GM21737 (cell line): ENCODE measurements around the gene FADS2.
A peak's percentile ranks its signal among the peaks of the same experiment; 100 is the strongest.

Source experiments
- ATAC-seq: cut with Tn5 transposase; IDR thresholded peaks from one replicate; pipeline ENCODE4 v1.9.1; 2021; ENCODE audit warnings: mild to moderate bottlenecking, moderate library complexity; ENCODE audit not compliant: unreplicated experiment

The FADS2 gene

DNA sequence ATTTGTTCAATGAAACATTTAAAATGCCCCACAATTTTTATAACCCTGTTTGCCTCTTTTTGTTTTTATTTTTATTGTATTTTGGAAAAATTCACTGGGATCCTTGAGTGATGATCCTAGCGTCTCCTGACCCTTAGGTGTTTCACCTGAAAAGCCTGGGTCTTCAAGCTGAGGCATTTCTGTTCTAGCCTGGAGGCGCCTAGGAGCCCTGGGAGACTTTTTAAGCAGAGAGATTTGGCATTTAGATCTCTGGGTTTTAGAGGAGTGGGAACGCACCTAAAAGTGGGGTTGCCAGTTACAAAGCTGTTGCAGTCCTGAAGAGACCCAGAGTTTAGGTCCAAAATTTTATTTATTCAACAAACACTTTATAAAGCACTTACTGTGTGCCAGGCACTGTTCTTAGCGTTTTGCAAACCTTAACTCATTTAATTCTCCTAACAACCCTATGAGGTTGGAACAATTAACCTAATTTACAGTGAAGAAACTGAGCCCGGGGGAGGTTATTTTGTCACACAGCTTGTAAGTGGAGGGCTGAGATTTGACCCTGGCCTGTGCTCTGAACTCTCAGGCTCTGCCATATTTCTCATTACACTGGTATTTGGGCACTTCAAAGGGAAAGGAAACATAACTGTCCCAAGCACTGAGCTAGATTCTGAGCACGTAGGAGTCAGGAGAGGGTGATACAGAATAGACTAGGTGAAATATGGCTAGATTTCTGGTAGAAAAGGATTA is 10.5 kb upstream of the FADS2 start:
- no peak for ATAC-seq

DNA sequence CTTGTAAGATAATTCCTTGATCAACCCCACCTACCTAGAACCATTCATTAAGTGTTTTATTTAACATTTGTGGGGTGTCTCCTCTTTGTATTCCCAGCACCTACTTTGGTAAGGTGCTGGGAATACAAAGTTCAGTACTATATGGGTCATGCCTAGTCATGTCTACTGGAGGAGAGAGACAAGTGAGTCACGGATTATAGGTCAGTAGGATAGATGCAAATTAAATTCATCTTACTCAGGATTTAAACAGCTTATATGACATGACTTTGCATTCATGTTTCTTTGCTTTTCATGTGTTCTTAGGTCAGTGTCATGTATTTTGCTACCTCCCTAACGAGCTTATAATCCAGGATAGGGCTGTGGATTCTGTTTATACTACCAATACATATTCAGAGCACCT is 7.9 kb upstream of the FADS2 start:
- no peak for ATAC-seq

DNA sequence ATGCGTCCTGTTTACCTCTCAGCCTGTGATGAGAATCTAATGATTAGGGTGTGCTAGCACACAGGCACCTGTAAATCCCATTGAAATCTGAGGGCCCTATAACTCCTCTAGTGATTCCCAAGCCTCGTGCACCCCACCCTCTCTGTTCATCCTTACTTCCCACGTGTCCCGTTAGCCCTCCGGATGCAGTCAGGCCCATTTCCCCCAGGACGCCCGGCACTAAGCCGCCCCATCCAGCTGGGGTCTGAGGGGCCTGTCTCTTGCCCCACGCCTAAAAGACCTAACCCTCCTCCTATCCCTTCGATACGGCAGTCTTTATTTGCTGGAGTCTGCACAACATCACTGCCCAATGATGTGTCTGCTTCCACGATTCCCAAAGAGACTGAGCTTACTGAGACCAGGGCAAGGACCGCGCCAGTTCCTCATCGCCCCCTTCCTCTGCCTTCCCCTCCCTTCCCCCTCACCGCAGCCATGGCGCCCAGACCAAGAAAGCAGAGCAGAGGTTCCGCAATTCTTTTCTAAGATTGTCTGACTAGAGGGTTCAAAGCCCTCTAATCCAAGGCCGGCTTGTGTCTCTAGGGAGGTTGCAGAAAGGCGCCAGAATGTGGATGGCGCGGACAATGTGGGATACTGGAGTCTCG is 1.1 kb upstream of the FADS2 start:
- no peak for ATAC-seq

DNA sequence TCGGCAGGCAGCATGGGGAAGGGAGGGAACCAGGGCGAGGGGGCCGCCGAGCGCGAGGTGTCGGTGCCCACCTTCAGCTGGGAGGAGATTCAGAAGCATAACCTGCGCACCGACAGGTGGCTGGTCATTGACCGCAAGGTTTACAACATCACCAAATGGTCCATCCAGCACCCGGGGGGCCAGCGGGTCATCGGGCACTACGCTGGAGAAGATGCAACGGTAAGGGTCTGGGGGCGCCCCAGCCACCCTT is 204 bp downstream of the FADS2 start:
- ATAC-seq: no peak

DNA sequence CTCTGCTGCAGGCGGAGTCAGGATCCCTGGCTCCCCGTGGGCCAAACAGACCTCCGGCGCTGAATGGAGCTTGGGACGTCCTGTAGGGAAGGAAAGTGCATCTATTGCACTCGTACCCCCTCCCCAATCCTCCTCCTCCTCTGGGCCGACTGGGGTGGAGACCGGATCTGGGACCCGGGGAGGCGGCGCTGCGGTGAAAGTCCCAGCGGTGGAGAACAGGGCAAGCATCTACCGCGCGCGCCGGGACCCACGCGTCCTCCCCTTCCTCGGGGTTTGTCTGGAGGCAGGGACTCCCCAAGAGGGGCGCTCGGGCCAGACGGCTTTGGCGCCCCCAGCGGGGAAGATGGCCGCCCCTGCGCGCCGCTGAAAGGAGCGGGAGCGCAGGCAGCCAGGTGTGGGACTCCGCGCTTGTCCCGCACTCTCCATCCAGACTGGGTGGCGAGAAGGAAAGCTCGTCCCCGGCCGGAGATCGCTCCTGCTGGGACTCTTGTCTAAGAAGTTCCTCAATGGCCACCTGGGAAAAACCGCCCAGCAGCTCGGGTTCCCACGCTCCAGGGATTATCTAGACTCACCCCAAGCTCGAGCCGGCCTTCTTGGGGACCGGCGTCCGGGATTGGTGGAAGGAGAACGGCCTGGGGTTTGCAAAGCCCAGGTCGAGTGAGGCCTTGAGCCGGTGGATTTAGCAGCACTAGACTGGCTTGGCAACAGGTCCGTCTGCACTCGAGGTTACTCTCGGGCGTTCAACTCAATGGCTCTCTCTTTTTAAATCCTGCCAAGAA is 718 bp downstream of the FADS2 start:
- ATAC-seq: peak; percentile 29

DNA sequence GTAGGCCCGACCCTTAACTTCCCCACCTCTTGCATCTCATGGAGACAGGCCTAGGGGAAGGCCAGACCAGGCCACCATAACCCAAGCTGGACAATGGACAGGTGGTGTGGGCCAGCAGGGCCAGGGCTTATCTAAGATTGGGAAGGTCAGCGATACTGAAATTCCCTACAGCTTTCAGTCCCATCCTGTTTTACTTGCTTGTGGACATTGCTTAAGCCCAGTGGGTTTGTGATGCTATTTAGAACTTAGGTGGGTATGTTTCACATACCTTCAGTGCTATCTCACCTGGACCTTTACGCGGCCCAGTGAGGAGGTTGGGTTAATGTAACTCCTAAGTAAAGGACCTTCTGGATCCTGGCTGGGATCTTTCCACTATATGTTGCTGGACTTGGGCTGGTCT is 1.7 kb downstream of the FADS2 start:
- ATAC-seq: no peak

DNA sequence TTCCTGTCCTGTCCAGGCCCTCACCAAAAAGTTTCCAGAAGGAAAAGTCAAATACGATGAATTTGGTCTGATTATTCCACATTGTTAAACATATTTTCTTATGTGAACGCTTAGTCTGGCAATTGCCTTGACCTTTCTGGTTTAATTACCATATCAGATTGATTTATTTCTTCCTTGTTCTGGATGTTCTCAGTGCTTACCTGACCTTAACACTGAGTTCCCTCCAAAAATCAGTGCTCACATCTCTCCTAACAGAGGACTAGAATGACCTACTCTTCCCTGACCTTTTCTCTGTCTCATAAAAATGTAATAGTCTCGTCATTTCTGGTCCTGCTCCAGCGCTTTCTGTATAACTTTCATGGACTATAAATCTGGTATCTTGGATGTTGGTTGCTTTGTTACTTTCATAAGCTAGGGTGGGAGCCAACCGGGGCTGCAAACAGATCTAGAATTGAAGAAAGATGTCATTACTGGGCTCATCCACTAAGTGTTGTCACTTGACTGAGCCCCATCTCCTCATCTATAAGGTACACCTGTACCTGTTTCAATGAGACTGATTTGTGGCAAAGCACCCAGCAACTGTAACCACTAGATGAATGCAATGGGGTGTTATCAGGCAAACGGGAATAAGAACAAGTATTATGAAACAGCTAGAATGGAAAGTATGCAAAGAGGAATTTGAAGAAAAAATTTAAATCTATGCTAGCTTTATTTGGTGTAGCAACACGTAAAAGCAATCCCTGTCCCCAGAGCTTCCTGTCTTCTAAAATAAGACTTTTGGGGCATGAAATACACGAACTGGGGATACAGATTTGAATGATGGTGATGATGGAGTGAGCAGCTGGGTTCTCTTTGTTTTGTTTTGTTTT is 2.4 kb downstream of the FADS2 start:
- ATAC-seq: no peak

DNA sequence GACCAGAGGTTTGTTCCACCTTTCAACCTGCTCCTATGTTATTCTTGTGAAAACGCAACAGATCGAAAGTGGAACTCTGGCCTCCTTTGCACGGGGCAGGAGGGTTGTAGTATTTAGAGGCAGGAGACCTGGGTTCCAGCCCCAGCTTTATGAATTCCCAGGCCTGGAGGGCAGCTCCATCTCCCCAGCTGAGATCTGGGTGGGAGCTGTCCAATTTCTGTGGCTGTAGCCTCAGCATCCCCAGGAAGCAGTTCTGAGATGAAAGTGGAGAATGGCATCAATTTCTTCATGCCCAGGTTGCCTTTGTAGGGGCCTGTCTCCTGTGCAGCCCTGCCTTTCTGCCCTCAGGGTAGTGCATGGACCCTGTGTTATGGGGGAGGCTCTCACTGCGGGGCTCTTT is 4.1 kb downstream of the FADS2 start:
- ATAC-seq: no peak

DNA sequence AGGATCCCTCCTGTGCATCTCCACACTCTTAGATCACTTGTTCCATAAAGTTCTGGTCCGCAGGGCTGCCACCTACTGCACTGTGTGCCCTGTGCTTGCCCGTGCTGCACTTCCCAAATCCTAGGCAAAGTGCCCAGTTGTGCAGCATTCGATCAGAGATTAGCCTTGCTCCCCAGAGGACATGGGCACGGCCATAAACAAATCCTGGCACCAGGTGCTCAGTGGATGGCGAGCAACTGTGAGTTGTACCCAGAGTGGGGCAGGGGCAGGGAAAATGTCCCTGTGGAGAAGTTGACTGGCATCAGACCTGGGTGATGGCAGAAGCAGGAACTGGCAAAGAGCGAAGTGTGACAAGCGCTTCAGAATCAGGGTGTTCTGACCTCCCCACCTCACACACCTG is 4.7 kb downstream of the FADS2 start:
- ATAC-seq: no peak

DNA sequence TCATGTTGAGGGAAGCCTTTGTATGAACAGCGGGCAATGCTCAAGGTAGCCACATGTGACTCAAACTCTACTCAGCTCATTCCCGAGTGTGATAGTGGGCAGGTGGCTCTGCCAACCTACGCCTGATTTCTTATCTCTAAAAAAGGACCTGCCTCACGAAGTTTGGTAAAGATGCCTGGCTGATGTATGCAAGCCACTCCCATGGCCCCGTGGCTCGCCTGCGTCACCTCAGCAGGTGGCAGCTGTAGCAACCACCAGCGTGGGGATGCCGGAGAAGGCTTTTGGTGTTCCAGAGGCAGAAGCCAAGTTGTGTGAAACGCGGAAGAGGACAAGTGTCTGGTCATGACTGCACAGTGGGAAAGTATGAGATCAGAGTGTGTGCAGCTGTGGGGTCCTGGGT is 5.4 kb downstream of the FADS2 start:
- ATAC-seq: no peak

DNA sequence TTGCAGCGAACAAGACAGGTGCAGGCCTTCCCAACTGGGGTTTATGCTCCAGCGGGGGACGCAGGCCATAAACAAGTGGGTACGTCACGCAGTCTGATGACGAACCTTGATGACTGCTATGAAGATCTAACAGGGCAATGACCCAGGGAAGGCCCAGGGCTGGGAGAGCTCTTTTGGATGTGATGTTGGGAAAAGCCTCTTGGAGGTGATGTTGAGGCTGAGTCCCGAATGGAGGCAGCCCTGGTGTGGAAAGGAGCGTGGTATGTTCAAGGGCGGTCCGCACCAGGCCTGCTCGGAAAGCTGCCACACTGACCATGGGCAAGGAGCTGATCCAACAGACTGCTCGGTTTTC is 5.8 kb downstream of the FADS2 start:
- ATAC-seq: no peak

DNA sequence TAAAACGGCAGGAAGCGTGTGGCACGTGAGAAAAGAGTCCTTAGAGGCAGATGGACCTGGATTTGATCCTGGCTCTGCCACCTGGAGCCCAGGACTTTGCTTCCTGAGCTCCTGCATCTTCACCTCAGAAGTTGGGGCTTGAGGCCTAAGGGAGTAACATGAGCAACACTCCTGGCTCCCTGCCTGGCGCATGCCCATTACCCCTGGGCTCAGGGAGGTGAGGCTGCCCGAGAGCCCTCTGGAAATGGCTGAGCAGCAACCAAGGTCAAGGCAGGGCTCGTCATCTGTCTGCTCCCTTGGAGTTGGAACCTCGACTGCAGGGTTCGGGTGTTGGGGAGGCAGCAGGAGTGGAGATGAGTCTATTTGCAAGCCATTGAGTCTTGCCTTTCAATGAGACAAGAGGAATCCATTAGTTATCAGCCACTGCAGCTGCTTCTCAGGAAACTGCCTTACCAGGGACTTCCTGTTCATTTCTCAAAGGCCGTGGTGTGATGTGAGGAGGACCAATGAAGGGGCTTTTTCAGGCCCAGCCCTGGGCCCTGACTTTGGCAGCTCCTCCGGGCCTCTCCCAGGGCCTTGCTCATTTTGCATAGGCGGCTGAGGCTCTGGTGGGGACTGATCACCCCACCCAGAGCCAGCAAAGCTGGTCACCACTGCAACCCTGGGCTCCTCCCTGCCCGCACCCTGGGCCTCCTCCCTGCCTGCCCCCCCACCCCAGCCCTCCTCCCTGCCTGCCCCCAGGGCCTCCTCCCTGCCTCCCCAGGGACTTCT is 6.4 kb downstream of the FADS2 start:
- ATAC-seq: peak; percentile 84

DNA sequence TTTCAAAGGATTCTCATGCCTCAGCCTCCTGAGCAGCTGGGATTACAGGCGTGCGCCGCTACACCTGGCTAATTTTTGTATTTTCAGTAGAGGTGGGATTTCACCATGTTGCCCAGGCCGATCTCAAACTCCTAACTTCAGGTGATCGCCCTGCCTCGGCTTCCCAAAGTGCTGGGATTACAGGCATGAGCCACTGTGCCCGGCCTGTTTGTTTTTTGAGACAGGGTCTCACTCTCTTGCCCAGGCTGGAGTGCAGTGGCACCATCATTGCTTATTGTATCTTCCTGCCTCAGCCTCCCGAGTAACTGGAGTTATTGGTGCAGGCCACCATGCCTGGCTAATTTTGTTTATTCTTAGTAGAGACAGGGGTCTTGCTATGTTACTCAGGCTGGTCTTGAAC is 8.1 kb downstream of the FADS2 start:
- ATAC-seq: no peak

DNA sequence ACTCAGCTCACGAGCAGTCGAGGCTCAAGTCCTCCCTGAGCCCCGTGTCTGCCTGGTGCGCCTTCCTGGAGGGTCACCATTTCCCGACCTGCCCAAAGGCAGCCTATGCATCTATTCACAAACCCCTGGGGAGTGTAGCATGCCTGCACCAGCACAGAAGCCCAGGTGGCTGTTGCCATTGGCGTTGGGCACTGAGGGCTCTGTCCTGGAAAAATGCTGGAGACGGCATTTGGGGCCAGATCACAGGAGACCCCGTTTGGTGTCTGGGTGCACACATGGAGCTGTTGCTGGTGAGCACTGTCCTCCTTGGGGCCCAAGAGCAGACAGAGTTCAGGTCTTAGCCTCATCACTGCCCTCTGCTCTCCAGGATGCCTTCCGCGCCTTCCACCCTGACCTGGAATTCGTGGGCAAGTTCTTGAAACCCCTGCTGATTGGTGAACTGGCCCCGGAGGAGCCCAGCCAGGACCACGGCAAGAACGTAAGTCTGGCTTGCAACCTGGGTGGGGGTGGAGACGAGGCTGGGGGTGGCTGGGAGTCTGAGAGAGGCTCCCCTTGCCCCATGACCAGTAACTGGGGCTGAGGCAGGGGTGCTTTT is 9.4 kb downstream of the FADS2 start:
- no peak for ATAC-seq

DNA sequence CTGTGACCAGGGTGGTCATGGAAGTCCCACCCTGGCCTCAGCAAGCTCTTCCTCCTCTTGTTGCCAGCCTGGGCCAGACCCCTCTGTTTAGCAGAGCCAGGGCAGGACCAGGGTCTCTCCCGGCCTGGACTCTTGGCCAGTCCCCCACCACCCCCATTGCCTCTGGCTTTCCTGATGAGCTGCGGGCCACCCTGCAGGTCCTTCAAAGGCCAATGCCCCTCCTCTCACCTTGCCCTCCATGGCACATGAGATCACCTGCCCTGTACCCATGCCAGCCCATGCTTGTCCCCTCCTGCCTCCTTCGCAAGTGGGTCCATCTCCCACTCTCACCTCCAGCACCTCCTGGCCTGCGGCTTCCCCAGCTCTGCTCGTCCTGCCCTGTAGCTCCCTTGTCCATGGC is 10.4 kb downstream of the FADS2 start:
- no peak for ATAC-seq

DNA sequence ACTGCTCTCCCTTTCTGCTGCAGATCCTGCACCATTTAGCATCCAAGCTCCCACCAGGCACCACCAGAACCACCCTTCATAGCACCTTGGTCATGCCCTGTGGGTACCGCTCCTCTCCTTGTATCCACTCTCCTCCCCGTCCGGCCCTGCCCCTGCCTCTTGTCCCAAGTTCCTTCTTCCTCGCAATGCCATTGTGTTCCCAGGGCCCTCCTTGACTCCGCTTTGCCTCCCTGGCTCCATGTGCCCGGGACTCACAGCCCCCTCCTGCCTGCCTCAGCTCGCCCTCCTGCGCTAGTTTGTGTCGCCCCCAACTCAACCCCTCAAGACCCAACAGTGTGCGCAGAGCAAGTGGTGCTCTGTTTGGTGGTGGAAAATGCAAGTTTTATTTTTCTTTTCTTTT is 10.8 kb downstream of the FADS2 start:
- no peak for ATAC-seq

DNA sequence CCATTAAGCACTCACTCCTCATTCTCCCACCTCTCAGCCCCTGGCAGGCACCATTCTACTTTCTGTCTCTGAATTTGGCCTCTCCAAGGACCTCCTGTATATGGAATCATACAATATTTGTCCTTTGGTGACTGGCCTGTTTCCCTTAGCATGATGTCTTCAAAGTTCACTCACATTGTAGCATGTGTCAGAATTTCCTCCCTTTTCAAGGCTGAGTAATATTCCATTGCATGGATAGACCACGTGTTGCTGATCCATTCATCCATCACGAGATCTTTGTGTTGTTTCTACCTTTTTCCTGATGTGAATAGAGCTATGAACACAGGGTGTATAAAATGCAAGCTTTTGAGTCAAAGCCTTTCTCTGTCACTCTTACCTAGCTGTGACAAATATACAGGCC is 11.6 kb downstream of the FADS2 start:
- ATAC-seq: no peak

DNA sequence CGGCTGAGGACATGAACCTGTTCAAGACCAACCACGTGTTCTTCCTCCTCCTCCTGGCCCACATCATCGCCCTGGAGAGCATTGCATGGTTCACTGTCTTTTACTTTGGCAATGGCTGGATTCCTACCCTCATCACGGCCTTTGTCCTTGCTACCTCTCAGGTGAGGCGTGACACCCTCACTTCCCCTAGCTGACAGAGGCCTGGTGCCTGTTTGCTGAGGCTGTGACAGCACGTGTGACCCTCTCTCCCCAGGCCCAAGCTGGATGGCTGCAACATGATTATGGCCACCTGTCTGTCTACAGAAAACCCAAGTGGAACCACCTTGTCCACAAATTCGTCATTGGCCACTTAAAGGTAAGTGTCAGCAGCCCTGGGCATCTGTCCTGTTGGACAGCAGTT is 12.3 kb downstream of the FADS2 start:
- no peak for ATAC-seq

DNA sequence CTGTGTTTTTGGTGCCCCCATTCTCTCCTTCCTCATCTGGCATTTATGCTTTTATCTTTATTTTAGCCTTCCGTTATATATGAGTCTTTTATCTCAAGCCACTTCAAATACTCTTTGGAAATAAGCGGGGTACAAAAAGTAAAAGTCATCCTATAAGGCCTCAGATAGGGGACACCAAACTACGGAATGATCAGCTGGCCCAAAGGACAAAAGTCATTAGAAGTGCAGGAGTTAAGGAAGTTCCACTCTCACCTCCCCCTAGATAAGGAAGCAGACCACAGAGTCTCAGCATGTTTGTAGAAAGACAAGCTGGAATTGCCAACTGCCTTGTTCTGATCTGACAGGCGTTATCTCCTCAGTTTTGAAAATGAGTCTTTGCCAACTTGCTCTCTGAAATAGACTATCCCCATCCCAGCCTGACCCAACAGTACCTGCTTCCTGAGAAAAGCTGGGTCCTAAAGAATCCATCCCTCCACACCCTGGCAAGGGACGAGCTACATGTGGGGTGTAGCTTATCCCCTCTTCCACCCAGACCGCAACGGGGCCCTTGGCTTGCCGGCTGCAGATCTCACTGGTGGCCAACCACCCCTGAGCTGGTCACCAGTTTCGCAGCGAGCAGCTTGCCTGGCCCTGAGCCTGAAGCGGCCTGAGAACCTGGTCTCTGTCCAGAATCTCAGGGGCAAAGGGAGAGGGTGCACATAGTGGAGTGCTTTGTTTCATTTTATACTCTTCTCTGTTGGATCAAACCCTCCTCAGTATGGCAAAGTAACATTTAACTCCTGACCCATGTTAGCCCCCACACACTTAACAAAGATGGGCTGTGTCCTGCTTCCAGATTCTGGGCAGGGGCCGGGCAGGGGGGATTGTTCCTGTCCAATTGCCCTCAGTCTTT is 13.8 kb downstream of the FADS2 start:
- ATAC-seq: no peak

DNA sequence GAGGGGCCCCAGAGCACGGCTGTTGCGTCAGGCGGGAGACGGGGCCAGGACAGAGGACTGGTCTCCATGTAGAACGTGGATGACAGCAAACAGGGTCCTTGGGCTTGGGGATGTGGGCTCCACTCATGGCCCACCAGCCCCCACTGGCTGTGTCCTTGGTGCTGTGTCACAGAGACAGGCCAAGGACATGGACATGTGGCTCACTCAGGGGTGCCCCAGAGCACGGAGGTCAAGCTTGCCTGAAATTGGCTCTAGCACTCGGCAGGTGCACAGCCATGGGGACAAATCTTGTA is 14.4 kb downstream of the FADS2 start:
- ATAC-seq: no peak
